Subcutaneous abdominal adipose tissue (tissue), 5 donors: ENCODE data around the gene IDI1.
"Not testable (repeated sequence)": the region's sequence is repeated elsewhere in the genome, so short reads cannot be mapped to it uniquely, and the experiment has no call there.

Experiments used
- H3K27ac ChIP-seq: one replicate; pipeline ENCODE4 v1.7.0; 2013; ENCODE audit warnings: low read depth, mild to moderate bottlenecking, inconsistent platforms, low read length, moderate library complexity
- H3K27me3 ChIP-seq, 5 donors: one replicate each; pipeline ENCODE4 v1.7.0; 2013; ENCODE audit warnings: low read length in 5 of 5, inconsistent platforms in 1 of 5; ENCODE audit not compliant: control insufficient read depth in 5 of 5, insufficient read depth in 4 of 5
- H3K36me3 ChIP-seq, 5 donors: one replicate each; pipeline ENCODE4 v1.7.0; 2013; ENCODE audit warnings: low read length in 5 of 5; ENCODE audit not compliant: control insufficient read depth in 5 of 5, insufficient read depth in 5 of 5
- H3K4me1 ChIP-seq, 5 donors: one replicate each; pipeline ENCODE4 v1.7.0; 2013; ENCODE audit warnings: low read length in 5 of 5, mild to moderate bottlenecking in 3 of 5, moderate library complexity in 1 of 5; ENCODE audit not compliant: control insufficient read depth in 5 of 5, insufficient read depth in 5 of 5
- H3K4me3 ChIP-seq, 5 donors: one replicate each; pipeline ENCODE4 v1.7.0; 2013; ENCODE audit warnings: low read length in 5 of 5, low read depth in 1 of 5
- H3K9ac ChIP-seq, 5 donors: one replicate each; pipeline ENCODE4 v1.7.0; 2013; ENCODE audit warnings: low read length in 5 of 5, mild to moderate bottlenecking in 4 of 5, moderate library complexity in 3 of 5
- H3K9me3 ChIP-seq, 5 donors: one replicate each; pipeline ENCODE4 v1.7.0; 2013; ENCODE audit warnings: low read length in 5 of 5; ENCODE audit not compliant: control insufficient read depth in 5 of 5
- donor health status: healthy.
- donor health status: healthy.
- donor health status: healthy.
- donor health status: healthy.
- donor health status: healthy.

The IDI1 gene

GRCh38 chr10:1038769-1039168, 10.2 kb downstream of the IDI1 start:
- not testable (repeated sequence) for H3K27me3 ChIP-seq, H3K4me3 ChIP-seq, H3K9me3 ChIP-seq, H3K9ac ChIP-seq, H3K27ac ChIP-seq
- H3K36me3 ChIP-seq, result peaks cover 6 to 45% (median 29%) of the 10 kb centered on the region in 5 donors
- peaks cover 2 to 26% (median 14%) of the 10 kb centered on the region in 5 donors for H3K4me1 ChIP-seq

GRCh38 chr10:1037098-1037497, 11.8 kb downstream of the IDI1 start:
- H3K9ac ChIP-seq, result no peak overlapping the region
- no peaks in the 10 kb centered on the region for H3K27me3 ChIP-seq
- no peak overlapping the region for H3K27ac ChIP-seq
- peaks cover 0 to 22% (median 5%) of the 10 kb centered on the region in 5 donors for H3K4me1 ChIP-seq
- no peak overlapping the region for H3K4me3 ChIP-seq
- H3K9me3 ChIP-seq, result no peaks in the 10 kb centered on the region
- peaks cover 3 to 35% (median 22%) of the 10 kb centered on the region in 5 donors for H3K36me3 ChIP-seq

GRCh38 chr10:1036341-1036791, 12.6 kb downstream of the IDI1 start:
- H3K4me3 ChIP-seq, result no peak overlapping the region
- H3K4me1 ChIP-seq, result peaks cover 0 to 22% (median 5%) of the 10 kb centered on the region in 5 donors
- no peaks in the 10 kb centered on the region for H3K27me3 ChIP-seq
- no peak overlapping the region for H3K9ac ChIP-seq
- H3K9me3 ChIP-seq, result no peaks in the 10 kb centered on the region
- no peak overlapping the region for H3K27ac ChIP-seq
- peaks cover 2 to 34% (median 22%) of the 10 kb centered on the region in 5 donors for H3K36me3 ChIP-seq

- Histone ChIP-seq H3K9ac (peak overlapping the region in 1 of 5 donors; percentile 22), H3K4me1 (peaks cover 0 to 22% (median 5%) of the 10 kb centered on the region in 5 donors), H3K4me3 (no peak overlapping the region), H3K36me3 (peaks cover 2 to 26% (median 15%) of the 10 kb centered on the region in 5 donors), H3K9me3 (no peaks in the 10 kb centered on the region), H3K27ac (peak overlapping the region; percentile 24), H3K27me3 (no peaks in the 10 kb centered on the region)
These were observed 13.7 kb downstream of the IDI1 start for GRCh38 chr10:1035201-1035600.

- Histone ChIP-seq H3K27ac (peak overlapping the region; percentile 24), H3K36me3 (peaks cover 2 to 24% (median 12%) of the 10 kb centered on the region in 5 donors), H3K4me1 (peaks cover 0 to 22% (median 5%) of the 10 kb centered on the region in 5 donors), H3K27me3 (no peaks in the 10 kb centered on the region), H3K9ac (no peak overlapping the region), H3K4me3 (no peak overlapping the region), H3K9me3 (no peaks in the 10 kb centered on the region)
These were observed 14.2 kb downstream of the IDI1 start for GRCh38 chr10:1034758-1035157.

- H3K4me1 ChIP-seq, result peaks cover 0 to 22% (median 5%) of the 10 kb centered on the region in 5 donors
- no peaks in the 10 kb centered on the region for H3K9me3 ChIP-seq
- H3K36me3 ChIP-seq, result peaks cover 2 to 16% (median 8%) of the 10 kb centered on the region in 5 donors
- peak overlapping the region in 1 of 5 donors; percentile 5 for H3K9ac ChIP-seq
- H3K4me3 ChIP-seq, result no peak overlapping the region
- no peaks in the 10 kb centered on the region for H3K27me3 ChIP-seq
- H3K27ac ChIP-seq, result no peak overlapping the region
These were observed 15.3 kb downstream of the IDI1 start for GRCh38 chr10:1033601-1034000.

GRCh38 chr10:1029838-1030237, 19.1 kb downstream of the IDI1 start:
- no peak overlapping the region for H3K27ac ChIP-seq
- no peaks in the 10 kb centered on the region for H3K27me3 ChIP-seq
- H3K9me3 ChIP-seq, result no peaks in the 10 kb centered on the region
- H3K9ac ChIP-seq, result no peak overlapping the region
- H3K4me3 ChIP-seq, result no peak overlapping the region
- peaks cover 0 to 13% (median 3%) of the 10 kb centered on the region in 5 donors for H3K4me1 ChIP-seq
- no peaks in the 10 kb centered on the region for H3K36me3 ChIP-seq

- H3K36me3 ChIP-seq, result no peaks in the 10 kb centered on the region
- no peak overlapping the region for H3K9ac ChIP-seq
- no peaks in the 10 kb centered on the region for H3K27me3 ChIP-seq
- H3K9me3 ChIP-seq, result no peaks in the 10 kb centered on the region
- no peak overlapping the region for H3K4me3 ChIP-seq
- H3K27ac ChIP-seq, result no peak overlapping the region
- no peaks in the 10 kb centered on the region for H3K4me1 ChIP-seq
These were observed 22.3 kb downstream of the IDI1 start for GRCh38 chr10:1026578-1026977.

- no peaks in the 10 kb centered on the region for H3K9me3 ChIP-seq
- no peak within 1 kb of the TSS for H3K4me3 ChIP-seq
- H3K27ac ChIP-seq, result no peak within 1 kb of the TSS
- H3K4me1 ChIP-seq, result no peaks in the 10 kb centered on the region
- H3K36me3 ChIP-seq, result no peaks in the 10 kb centered on the region
- no peaks in the 10 kb centered on the region for H3K27me3 ChIP-seq
- no peak within 1 kb of the TSS for H3K9ac ChIP-seq
These were observed 23.2 kb downstream of the IDI1 start, which contains the start of gene IDI2 for GRCh38 chr10:1025683-1026082. Gene IDI2 (minus strand): TSS chr10:1025859. CDS start chr10:1024723, 1,136 bp downstream.

- no peak overlapping the region for H3K4me3 ChIP-seq
- no peaks in the 10 kb centered on the region for H3K4me1 ChIP-seq
- H3K36me3 ChIP-seq, result peaks cover 0 to 14% (median 9%) of the 10 kb centered on the region in 5 donors
- H3K27me3 ChIP-seq, result no peaks in the 10 kb centered on the region
- H3K9ac ChIP-seq, result no peak overlapping the region
- no peaks in the 10 kb centered on the region for H3K9me3 ChIP-seq
- no peak overlapping the region for H3K27ac ChIP-seq
These were observed 24.8 kb downstream of the IDI1 start for GRCh38 chr10:1024103-1024502.
